SK-N-SH treated with all-trans-retinoic acid at 6 μM for 48 hours (cell line): ENCODE measurements around the gene SEZ6L.

ENCODE experiments used
- ATAC-seq: fragments of 200-7000 bp; cut with Tn5 transposase; 3 replicates; pipeline ENCODE4 v1.9.1; 2020; ENCODE audit warnings: mild to moderate bottlenecking, moderate library complexity
- ARNTL ChIP-seq: fragments of 450-650 bp; formaldehyde crosslinking; IDR thresholded peaks from 2 replicates; pipeline ENCODE4 v1.5.0; 2020; ENCODE audit warnings: low read depth, mild to moderate bottlenecking, moderate library complexity, borderline replicate concordance
- CSDC2 ChIP-seq: fragments of 250-450 bp; sonication (Bioruptor Pico); IDR thresholded peaks from 2 replicates; pipeline ENCODE4 v1.5.0; 2020; ENCODE audit warnings: mild to moderate bottlenecking, moderate library complexity
- ESRRG ChIP-seq: fragments of 250-450 bp; sonication (Bioruptor Pico); IDR thresholded peaks from 2 replicates; pipeline ENCODE4 v1.6.1; 2021; ENCODE audit warnings: mild to moderate bottlenecking
- GLIS3 ChIP-seq: fragments of 250-450 bp; sonication (Bioruptor Pico); IDR thresholded peaks from 2 replicates; pipeline ENCODE4 v1.5.0; 2020; ENCODE audit warnings: mild to moderate bottlenecking, moderate library complexity
- PPARA ChIP-seq: fragments of 250-450 bp; sonication (Bioruptor Pico); IDR thresholded peaks from 2 replicates; pipeline ENCODE4 v1.5.0; 2020; ENCODE audit warnings: mild to moderate bottlenecking, borderline replicate concordance
- RARB ChIP-seq: fragments of 250-450 bp; sonication (Bioruptor Pico); IDR thresholded peaks from 2 replicates; pipeline ENCODE4 v1.8.0; 2021; ENCODE audit warnings: mild to moderate bottlenecking, moderate library complexity
- SNAI2 ChIP-seq: fragments of 250-450 bp; sonication (Bioruptor Pico); IDR thresholded peaks from 2 replicates; pipeline ENCODE4 v1.5.0; 2020; ENCODE audit warnings: mild to moderate bottlenecking, moderate library complexity
- TCF4 ChIP-seq: fragments of 250-450 bp; sonication (Bioruptor Pico); IDR thresholded peaks from 2 replicates; pipeline ENCODE4 v1.8.0; 2021; ENCODE audit warnings: mild to moderate bottlenecking, moderate library complexity, borderline replicate concordance
- TOX ChIP-seq: fragments of 250-450 bp; sonication (Bioruptor Pico); IDR thresholded peaks from 2 replicates; pipeline ENCODE4 v1.8.0; 2021; ENCODE audit warnings: mild to moderate bottlenecking, moderate library complexity, borderline replicate concordance
- ZFP30 ChIP-seq: fragments of 450-650 bp; formaldehyde crosslinking; IDR thresholded peaks from 2 replicates; pipeline ENCODE4 v1.5.0; 2022; ENCODE audit warnings: mild to moderate bottlenecking, moderate library complexity
- ZNF70 ChIP-seq: fragments of 450-650 bp; formaldehyde crosslinking; IDR thresholded peaks from 2 replicates; pipeline ENCODE4 v1.5.0; 2020; ENCODE audit warnings: mild to moderate bottlenecking, moderate library complexity
- ZNF8 ChIP-seq: fragments of 450-650 bp; formaldehyde crosslinking; IDR thresholded peaks from 2 replicates; pipeline ENCODE4 v1.5.0; 2020; ENCODE audit warnings: mild to moderate bottlenecking, moderate library complexity
- TF ChIP-seq, protein P1 (sequence below): fragments of 250-450 bp; sonication (Bioruptor Pico); IDR thresholded peaks from 2 replicates; pipeline ENCODE4 v1.8.0; 2021; ENCODE audit warnings: low read depth, mild to moderate bottlenecking, moderate library complexity, borderline replicate concordance
- TF ChIP-seq, protein P2 (sequence below): fragments of 250-450 bp; sonication (Bioruptor Pico); IDR thresholded peaks from 2 replicates; pipeline ENCODE4 v1.5.1; 2021; ENCODE audit warnings: mild to moderate bottlenecking, moderate library complexity
- TF ChIP-seq, protein P3 (sequence below): fragments of 250-450 bp; sonication (Bioruptor Pico); IDR thresholded peaks from 2 replicates; pipeline ENCODE4 v1.5.1; 2020; ENCODE audit warnings: low read depth, mild to moderate bottlenecking, moderate library complexity
- TF ChIP-seq, protein P4 (sequence below): fragments of 250-450 bp; sonication (Bioruptor Pico); IDR thresholded peaks from 2 replicates; pipeline ENCODE4 v1.5.0; 2020; ENCODE audit warnings: mild to moderate bottlenecking, moderate library complexity
- TF ChIP-seq, protein P5 (sequence below): fragments of 250-450 bp; sonication (Bioruptor Pico); IDR thresholded peaks from 2 replicates; pipeline ENCODE4 v1.8.0; 2020; ENCODE audit warnings: mild to moderate bottlenecking, moderate library complexity, borderline replicate concordance

Gene SEZ6L

DNA sequence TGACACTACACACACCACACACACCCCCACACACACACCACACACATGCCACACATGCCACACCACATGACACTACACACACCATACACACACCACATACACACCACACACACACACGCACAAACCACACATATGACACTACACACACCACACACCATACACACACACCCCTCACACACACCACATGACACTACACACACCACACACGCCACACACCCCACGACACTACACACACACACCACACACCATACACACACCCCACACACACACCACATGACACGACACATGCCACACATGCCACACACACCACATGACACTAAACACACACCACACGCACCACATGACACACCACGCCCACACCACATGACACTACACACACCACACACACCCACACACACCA, 158.0 kb downstream of the SEZ6L start (continued):
- TF ChIP-seq, protein P1, sequence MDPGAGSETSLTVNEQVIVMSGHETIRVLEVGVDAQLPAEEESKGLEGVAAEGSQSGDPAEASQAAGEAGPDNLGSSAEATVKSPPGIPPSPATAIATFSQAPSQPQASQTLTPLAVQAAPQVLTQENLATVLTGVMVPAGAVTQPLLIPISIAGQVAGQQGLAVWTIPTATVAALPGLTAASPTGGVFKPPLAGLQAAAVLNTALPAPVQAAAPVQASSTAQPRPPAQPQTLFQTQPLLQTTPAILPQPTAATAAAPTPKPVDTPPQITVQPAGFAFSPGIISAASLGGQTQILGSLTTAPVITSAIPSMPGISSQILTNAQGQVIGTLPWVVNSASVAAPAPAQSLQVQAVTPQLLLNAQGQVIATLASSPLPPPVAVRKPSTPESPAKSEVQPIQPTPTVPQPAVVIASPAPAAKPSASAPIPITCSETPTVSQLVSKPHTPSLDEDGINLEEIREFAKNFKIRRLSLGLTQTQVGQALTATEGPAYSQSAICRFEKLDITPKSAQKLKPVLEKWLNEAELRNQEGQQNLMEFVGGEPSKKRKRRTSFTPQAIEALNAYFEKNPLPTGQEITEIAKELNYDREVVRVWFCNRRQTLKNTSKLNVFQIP, result no peak
- TF ChIP-seq ZNF8 (CRISPR knock-in tag) (no peak), PPARA (CRISPR knock-in tag) (no peak)
- TF ChIP-seq, protein P2, sequence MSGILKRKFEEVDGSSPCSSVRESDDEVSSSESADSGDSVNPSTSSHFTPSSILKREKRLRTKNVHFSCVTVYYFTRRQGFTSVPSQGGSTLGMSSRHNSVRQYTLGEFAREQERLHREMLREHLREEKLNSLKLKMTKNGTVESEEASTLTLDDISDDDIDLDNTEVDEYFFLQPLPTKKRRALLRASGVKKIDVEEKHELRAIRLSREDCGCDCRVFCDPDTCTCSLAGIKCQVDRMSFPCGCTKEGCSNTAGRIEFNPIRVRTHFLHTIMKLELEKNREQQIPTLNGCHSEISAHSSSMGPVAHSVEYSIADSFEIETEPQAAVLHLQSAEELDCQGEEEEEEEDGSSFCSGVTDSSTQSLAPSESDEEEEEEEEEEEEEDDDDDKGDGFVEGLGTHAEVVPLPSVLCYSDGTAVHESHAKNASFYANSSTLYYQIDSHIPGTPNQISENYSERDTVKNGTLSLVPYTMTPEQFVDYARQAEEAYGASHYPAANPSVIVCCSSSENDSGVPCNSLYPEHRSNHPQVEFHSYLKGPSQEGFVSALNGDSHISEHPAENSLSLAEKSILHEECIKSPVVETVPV (CRISPR knock-in tag), result no peak

DNA sequence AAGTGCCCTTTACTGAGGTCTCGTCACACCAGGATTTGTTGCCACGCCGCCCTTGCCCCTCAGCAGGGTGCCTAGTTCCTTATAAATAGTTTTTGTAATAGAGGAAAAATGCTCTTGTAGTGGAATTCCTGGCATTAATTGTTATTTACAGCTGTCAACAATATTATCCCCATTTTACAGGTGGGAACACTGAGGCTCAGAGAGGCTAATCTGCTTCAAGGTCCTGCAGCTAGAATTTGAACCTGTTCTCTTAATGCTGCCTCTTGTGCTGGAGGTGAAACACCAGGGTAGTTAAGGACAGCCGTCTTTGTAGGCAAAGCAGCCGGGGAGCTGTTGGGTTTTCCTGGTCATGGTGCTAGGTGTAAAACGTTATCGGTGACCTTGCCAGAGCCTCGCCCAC, 159.0 kb downstream of the SEZ6L start:
- ATAC-seq, result no peak

DNA sequence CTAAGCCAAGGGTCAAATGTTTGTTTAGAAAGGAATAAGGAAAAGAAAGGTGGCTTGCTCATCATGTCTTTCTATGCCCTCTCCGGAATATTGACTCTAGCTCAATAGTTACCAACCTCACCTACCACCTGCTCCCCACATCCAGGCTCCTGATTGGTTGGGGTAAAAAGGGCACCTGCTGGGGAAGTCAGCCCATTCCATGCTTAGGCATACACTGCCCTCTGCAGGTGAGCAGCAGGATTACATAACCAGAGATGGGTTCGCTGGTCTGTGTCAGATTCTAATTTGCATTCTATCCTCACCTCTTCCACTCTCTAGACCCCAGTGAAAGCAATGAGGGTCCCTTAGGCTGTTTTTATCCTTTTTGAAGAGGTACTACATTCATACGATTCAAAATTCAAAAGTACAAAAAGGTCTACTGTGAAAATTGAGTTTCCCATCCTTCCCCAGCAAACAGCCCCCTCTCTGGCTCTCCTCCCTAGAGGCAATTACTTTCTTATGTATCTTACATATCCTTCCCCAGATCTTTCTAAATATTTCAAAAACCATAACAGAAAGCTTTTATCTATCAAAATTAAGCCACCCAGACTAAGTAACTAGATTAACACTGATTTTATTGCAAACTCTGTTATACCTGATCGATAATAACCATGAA, 161.8 kb downstream of the SEZ6L start:
- peak; percentile 84 for ATAC-seq
- TF ChIP-seq ESRRG (CRISPR knock-in tag), result no peak
- peak; percentile 33; the same call in 1 of the 2 replicates for TF ChIP-seq SNAI2

More for the DNA sequence above, 159.0 kb downstream of the SEZ6L start:
- no peak for TF ChIP-seq CSDC2 (CRISPR knock-in tag)
- TF ChIP-seq, protein P3, sequence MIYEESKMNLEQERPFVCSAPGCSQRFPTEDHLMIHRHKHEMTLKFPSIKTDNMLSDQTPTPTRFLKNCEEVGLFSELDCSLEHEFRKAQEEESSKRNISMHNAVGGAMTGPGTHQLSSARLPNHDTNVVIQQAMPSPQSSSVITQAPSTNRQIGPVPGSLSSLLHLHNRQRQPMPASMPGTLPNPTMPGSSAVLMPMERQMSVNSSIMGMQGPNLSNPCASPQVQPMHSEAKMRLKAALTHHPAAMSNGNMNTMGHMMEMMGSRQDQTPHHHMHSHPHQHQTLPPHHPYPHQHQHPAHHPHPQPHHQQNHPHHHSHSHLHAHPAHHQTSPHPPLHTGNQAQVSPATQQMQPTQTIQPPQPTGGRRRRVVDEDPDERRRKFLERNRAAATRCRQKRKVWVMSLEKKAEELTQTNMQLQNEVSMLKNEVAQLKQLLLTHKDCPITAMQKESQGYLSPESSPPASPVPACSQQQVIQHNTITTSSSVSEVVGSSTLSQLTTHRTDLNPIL (CRISPR knock-in tag), result no peak
- no peak for TF ChIP-seq TCF4 (CRISPR knock-in tag)
- TF ChIP-seq, all 23 proteins: peak for 0

DNA sequence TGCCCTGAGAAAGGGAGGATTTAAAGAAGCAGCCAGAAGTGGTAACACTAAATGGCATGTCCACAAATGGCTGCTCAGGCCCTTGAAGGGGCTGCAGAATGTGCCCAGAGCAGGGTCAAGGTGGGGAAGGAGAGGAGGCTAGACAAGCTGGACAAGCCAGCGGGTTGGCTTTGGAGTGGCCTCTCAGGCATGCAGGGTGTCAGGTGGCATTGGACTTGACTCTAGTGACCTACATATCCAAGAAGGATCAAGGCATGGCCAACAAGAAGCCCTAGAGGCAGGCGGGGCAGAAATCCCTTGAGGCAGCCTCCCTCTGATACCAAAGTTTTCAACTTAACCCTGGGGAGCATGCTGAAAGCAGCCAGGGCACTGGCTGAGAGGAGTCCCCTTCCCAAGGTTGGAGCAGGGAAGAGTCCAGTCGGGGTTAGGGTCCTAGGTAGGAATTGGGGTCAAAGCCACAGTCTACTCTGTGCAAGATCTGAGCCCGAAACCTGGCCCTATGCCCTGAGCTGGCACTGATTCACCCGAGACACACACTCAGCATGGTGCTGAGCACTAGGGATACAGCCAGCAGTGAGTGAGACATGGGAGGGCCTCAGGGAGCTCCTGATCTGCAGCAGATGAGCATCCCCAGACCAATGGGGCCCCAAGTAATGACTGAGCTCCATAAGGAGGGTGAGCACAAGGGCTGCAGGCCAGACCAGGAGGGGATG, 164.0 kb downstream of the SEZ6L start:
- no peak for ATAC-seq
- TF ChIP-seq GLIS3 (CRISPR knock-in tag) (no peak), ZNF70 (CRISPR knock-in tag) (no peak), PPARA (CRISPR knock-in tag) (no peak), TOX (CRISPR knock-in tag) (no peak), SNAI2 (no peak), ARNTL (no peak), ESRRG (CRISPR knock-in tag) (no peak), ZNF8 (CRISPR knock-in tag) (no peak), ZFP30 (CRISPR knock-in tag) (no peak), RARB (CRISPR knock-in tag) (no peak), TCF4 (CRISPR knock-in tag) (no peak)
- TF ChIP-seq, protein P4, sequence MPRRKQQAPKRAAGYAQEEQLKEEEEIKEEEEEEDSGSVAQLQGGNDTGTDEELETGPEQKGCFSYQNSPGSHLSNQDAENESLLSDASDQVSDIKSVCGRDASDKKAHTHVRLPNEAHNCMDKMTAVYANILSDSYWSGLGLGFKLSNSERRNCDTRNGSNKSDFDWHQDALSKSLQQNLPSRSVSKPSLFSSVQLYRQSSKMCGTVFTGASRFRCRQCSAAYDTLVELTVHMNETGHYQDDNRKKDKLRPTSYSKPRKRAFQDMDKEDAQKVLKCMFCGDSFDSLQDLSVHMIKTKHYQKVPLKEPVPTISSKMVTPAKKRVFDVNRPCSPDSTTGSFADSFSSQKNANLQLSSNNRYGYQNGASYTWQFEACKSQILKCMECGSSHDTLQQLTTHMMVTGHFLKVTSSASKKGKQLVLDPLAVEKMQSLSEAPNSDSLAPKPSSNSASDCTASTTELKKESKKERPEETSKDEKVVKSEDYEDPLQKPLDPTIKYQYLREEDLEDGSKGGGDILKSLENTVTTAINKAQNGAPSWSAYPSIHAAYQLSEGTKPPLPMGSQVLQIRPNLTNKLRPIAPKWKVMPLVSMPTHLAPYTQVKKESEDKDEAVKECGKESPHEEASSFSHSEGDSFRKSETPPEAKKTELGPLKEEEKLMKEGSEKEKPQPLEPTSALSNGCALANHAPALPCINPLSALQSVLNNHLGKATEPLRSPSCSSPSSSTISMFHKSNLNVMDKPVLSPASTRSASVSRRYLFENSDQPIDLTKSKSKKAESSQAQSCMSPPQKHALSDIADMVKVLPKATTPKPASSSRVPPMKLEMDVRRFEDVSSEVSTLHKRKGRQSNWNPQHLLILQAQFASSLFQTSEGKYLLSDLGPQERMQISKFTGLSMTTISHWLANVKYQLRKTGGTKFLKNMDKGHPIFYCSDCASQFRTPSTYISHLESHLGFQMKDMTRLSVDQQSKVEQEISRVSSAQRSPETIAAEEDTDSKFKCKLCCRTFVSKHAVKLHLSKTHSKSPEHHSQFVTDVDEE (CRISPR knock-in tag), result no peak
- TF ChIP-seq, protein P5, sequence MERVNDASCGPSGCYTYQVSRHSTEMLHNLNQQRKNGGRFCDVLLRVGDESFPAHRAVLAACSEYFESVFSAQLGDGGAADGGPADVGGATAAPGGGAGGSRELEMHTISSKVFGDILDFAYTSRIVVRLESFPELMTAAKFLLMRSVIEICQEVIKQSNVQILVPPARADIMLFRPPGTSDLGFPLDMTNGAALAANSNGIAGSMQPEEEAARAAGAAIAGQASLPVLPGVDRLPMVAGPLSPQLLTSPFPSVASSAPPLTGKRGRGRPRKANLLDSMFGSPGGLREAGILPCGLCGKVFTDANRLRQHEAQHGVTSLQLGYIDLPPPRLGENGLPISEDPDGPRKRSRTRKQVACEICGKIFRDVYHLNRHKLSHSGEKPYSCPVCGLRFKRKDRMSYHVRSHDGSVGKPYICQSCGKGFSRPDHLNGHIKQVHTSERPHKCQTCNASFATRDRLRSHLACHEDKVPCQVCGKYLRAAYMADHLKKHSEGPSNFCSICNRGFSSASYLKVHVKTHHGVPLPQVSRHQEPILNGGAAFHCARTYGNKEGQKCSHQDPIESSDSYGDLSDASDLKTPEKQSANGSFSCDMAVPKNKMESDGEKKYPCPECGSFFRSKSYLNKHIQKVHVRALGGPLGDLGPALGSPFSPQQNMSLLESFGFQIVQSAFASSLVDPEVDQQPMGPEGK, result no peak
- TF ChIP-seq, protein P3 (CRISPR knock-in tag), result no peak
- TF ChIP-seq, protein P1, result no peak
